ENCODE data around the gene HCFC2. TPM values are rescaled to one million over a fixed set of nuclear protein-coding genes. Genes with fewer than 3 reads are reported as not detected.

The HCFC2 gene
- 4.6 to 5.5 TPM (median 4.9 TPM) in 5 replicates for total RNA-seq (2022; extraction: Qiagen RNA extraction)

GRCh38 chr12:104064031-104064841, at the start of gene HCFC2:
Gene HCFC2, plus strand, starts transcription at chr12:104064531. Its CDS starts 30 bp downstream, at chr12:104064561.

GRCh38 chr12:104049903-104050356, 14.4 kb upstream of the HCFC2 start, which contains the start of gene GLT8D2:
Gene GLT8D2, minus strand, starts transcription at chr12:104050187. Its CDS starts 30,539 bp downstream, at chr12:104019648.

GRCh38 chr12:104137902-104138796, 73.8 kb downstream of the HCFC2 start, which contains the start of gene NFYB:
Gene NFYB, minus strand, starts transcription at chr12:104138210. Its CDS starts 2,757 bp downstream, at chr12:104135453.

Other genes with a start within 250 kb of the HCFC2 start
- 24.5 to 31.2 TPM (median 25.7 TPM) in 5 replicates for gene NT5DC3, start 223.3 kb upstream of the HCFC2 start, total RNA-seq (2022; extraction: Qiagen RNA extraction)
- gene HSP90B1, start 134.1 kb upstream of the HCFC2 start, total RNA-seq (2022; extraction: Qiagen RNA extraction), result 499 to 692 TPM (median 561 TPM) in 5 replicates
- gene TDG, start 98.7 kb upstream of the HCFC2 start, total RNA-seq (2022; extraction: Qiagen RNA extraction), result 21.5 to 31.5 TPM (median 25.0 TPM) in 5 replicates
- gene GLT8D2, start 14.3 kb upstream of the HCFC2 start, total RNA-seq (2022; extraction: Qiagen RNA extraction), result 0.19 to 0.34 TPM (median 0.23 TPM) in 5 replicates
- 21.3 to 26.0 TPM (median 23.8 TPM) in 5 replicates for gene NFYB, start 73.7 kb downstream of the HCFC2 start, total RNA-seq (2022; extraction: Qiagen RNA extraction)
- 611 to 915 TPM (median 668 TPM) in 5 replicates for gene TXNRD1, start 151.2 kb downstream of the HCFC2 start, total RNA-seq (2022; extraction: Qiagen RNA extraction)
- 4.8 to 7.8 TPM (median 5.5 TPM) in 5 replicates for gene EID3, start 239.2 kb downstream of the HCFC2 start, total RNA-seq (2022; extraction: Qiagen RNA extraction)